HepG2 (cell line): ENCODE results near the gene MACROD2. TPM values are rescaled to one million over a fixed set of nuclear protein-coding genes. Genes with fewer than 3 reads are reported as not detected.

Source experiments
- ATAC-seq: fragments of 200-7000 bp; cut with Tn5 transposase; 3 replicates; pipeline ENCODE4 v1.9.1; 2020; ENCODE audit warnings: mild to moderate bottlenecking, moderate library complexity
- BruUV-seq: library from RNA; stranded (reverse); fragments of 400-500 nt; replicated peaks from 2 replicates; lab custom pipeline; 2021; lab: Mats Ljungman, UMichigan
- CTCF ChIA-PET: fragments of 300-600 bp; formaldehyde crosslinking; extraction: SDS; loops from one replicate; lab custom pipeline; 2021; ENCODE audit warnings: low total read pairs, inconsistent platforms, low intra/inter-chr PET ratio; lab: Yijun Ruan, JAX
- POLR2A ChIA-PET: fragments of 350-600 bp; sonication (Branson Sonifier 250); formaldehyde crosslinking; loops from one replicate; lab custom pipeline; 2020; ENCODE audit warnings: antibody characterized with exemption, inconsistent platforms; lab: Yijun Ruan, JAX
- DNase-seq: peaks from one replicate; pipeline ENCODE4 v3.0.0-alpha.2; 2015; ENCODE audit warnings: low spot score
- FAIRE-seq: peaks from 3 replicates; lab custom pipeline; 2011; peaks lifted over from hg19 to GRCh38; lab: Jason Lieb, UNC
- H2AFZ ChIP-seq: one replicate; pipeline ENCODE4 v1.6.1; 2011; ENCODE audit warnings: low read length, inconsistent platforms
- H3K27ac ChIP-seq: fragments of 300-600 bp; 3 replicates; pipeline ENCODE4 v1.8.0; 2011; ENCODE audit warnings: mixed run types, mild to moderate bottlenecking, mixed read lengths, low read length, inconsistent platforms; ENCODE audit not compliant: insufficient read depth; ENCODE audit errors: extremely low read length
- H3K27me3 ChIP-seq, 2 experiments: fragments of 200-600 bp in 1 of 2; 2 replicates in 1 of 2; 3 replicates in 1 of 2; pipeline versions ENCODE4 v1.6.0 to v1.8.0; 2011; ENCODE audit warnings: low read length in 2 of 2, mild to moderate bottlenecking in 2 of 2, moderate library complexity in 2 of 2, inconsistent platforms in 1 of 2; ENCODE audit not compliant: insufficient read depth in 2 of 2, control insufficient read depth in 1 of 2
- H3K36me3 ChIP-seq, 2 experiments: fragments of 200-600 bp in 1 of 2; replicated peaks in 1 of 2; 2 replicates in 1 of 2; 3 replicates in 1 of 2; pipeline versions ENCODE4 v1.5.1 to v1.8.0; 2011; ENCODE audit warnings: low read length in 2 of 2, inconsistent platforms in 1 of 2; ENCODE audit not compliant: insufficient read depth in 2 of 2, control insufficient read depth in 1 of 2
- H3K4me1 ChIP-seq: 2 replicates; pipeline ENCODE4 v1.5.1; 2012; ENCODE audit warnings: low read length, inconsistent platforms; ENCODE audit not compliant: insufficient read depth
- H3K4me2 ChIP-seq: 2 replicates; pipeline ENCODE4 v1.6.0; 2011; ENCODE audit warnings: low read depth, low read length, inconsistent platforms
- H3K4me3 ChIP-seq, 3 experiments: fragments of 200-600 bp in 1 of 3; sonication (generic), shearing (Covaris generic) in 1 of 3; replicated peaks in 1 of 3; 2 replicates each; pipeline ENCODE4 v1.5.1; 2011 to 2016; ENCODE audit warnings: low read length in 3 of 3, inconsistent platforms in 2 of 3, low read depth in 2 of 3, mild to moderate bottlenecking in 2 of 3, control low read depth in 1 of 3, mixed read lengths in 1 of 3; ENCODE audit not compliant: insufficient read depth in 1 of 3
- H3K79me2 ChIP-seq: one replicate; pipeline ENCODE4 v1.6.1; 2011; ENCODE audit warnings: low read length, inconsistent platforms; ENCODE audit not compliant: insufficient read depth
- H3K9ac ChIP-seq: 2 replicates; pipeline ENCODE4 v1.6.0; 2011; ENCODE audit warnings: mild to moderate bottlenecking, low read depth, low read length, inconsistent platforms; ENCODE audit not compliant: insufficient read depth
- H3K9me3 ChIP-seq: 2 replicates; pipeline ENCODE4 v1.5.1; 2012; ENCODE audit warnings: mild to moderate bottlenecking, low read length
- H4K20me1 ChIP-seq: 2 replicates; pipeline ENCODE4 v1.6.0; 2011; ENCODE audit warnings: inconsistent platforms, mild to moderate bottlenecking, low read length, moderate library complexity; ENCODE audit not compliant: insufficient read depth
- ATM ChIP-seq: fragments of 450-650 bp; IDR thresholded peaks from 2 replicates; pipeline ENCODE4 v1.7.1; 2017; ENCODE audit warnings: mild to moderate bottlenecking, borderline replicate concordance
- HDAC6 ChIP-seq: fragments of 200-600 bp; sonication (generic); IDR thresholded peaks from 2 replicates; pipeline ENCODE4 v1.7.0; 2017; ENCODE audit warnings: mild to moderate bottlenecking, antibody characterized with exemption, low read length, low read depth
- MTF2 ChIP-seq: sonication (generic); formaldehyde crosslinking; IDR thresholded peaks from 2 replicates; pipeline ENCODE4 v1.5.0; 2020; ENCODE audit warnings: missing genetic modification reagents, borderline replicate concordance
- NR2F2 ChIP-seq: IDR thresholded peaks from 2 replicates; pipeline ENCODE4 v1.6.1; 2012; ENCODE audit warnings: low read depth, inconsistent platforms, borderline replicate concordance
- RFX5 ChIP-seq: IDR thresholded peaks from 2 replicates; pipeline ENCODE4 v1.6.1; 2011; ENCODE audit warnings: low read depth, low read length, improper control_type of control experiment
- TFAP4 ChIP-seq: sonication (generic); IDR thresholded peaks from 2 replicates; pipeline ENCODE4 v1.6.1; 2016; ENCODE audit warnings: low read depth, borderline replicate concordance
- ZNF18 ChIP-seq: sonication (generic); formaldehyde crosslinking; IDR thresholded peaks from 2 replicates; pipeline ENCODE4 v1.8.0; 2022; ENCODE audit warnings: mild to moderate bottlenecking, missing genetic modification reagents; ENCODE audit not compliant: insufficient replicate concordance
- ZNF24 ChIP-seq: fragments of 450-650 bp; IDR thresholded peaks from 2 replicates; pipeline ENCODE4 v1.6.1; 2017; ENCODE audit warnings: antibody characterized with exemption, mild to moderate bottlenecking
- ZNF256 ChIP-seq: sonication (generic); formaldehyde crosslinking; conservative IDR thresholded peaks from 2 replicates; pipeline ENCODE4 v1.4.0; 2020; ENCODE audit warnings: missing genetic modification reagents
- ZNF484 ChIP-seq: sonication (generic); formaldehyde crosslinking; IDR thresholded peaks from 2 replicates; pipeline ENCODE4 v1.5.1; 2020; ENCODE audit warnings: mild to moderate bottlenecking, low read depth, missing genetic modification reagents, borderline replicate concordance
- ZNF513 ChIP-seq: sonication (generic); formaldehyde crosslinking; conservative IDR thresholded peaks from 2 replicates; pipeline ENCODE4 v1.5.0; 2020; ENCODE audit warnings: missing genetic modification reagents
- ZNF619 ChIP-seq: sonication (generic); formaldehyde crosslinking; IDR thresholded peaks from 2 replicates; pipeline ENCODE4 v1.4.0; 2020; ENCODE audit warnings: mild to moderate bottlenecking, missing genetic modification reagents
- ZNF703 ChIP-seq: sonication (generic); formaldehyde crosslinking; IDR thresholded peaks from 2 replicates; pipeline ENCODE4 v1.5.1; 2020; ENCODE audit warnings: missing genetic modification reagents, mild to moderate bottlenecking, moderate library complexity, borderline replicate concordance
- ZSCAN5A ChIP-seq: sonication (generic); formaldehyde crosslinking; IDR thresholded peaks from 2 replicates; pipeline ENCODE4 v1.8.0; 2022; ENCODE audit warnings: mild to moderate bottlenecking, missing genetic modification reagents, borderline replicate concordance
- WGBS: methylation state at CpG from one replicate; pipeline ENCODE4 v1.1.6; 2017; ENCODE audit warnings: low lambda C conversion rate; 5-methylcytosine and 5-hydroxymethylcytosine counted together
- in situ Hi-C: cut with HindIII; loops from 2 replicates; pipeline ENCODE4 v1.10.0; 2017; ENCODE audit warnings: low pct_unique_long_range_greater_than_20kb; ENCODE audit not compliant: extremely low pct_ligation_motif_present
- intact Hi-C: fragments of 100-400 bp; cut with micrococcal nuclease; formaldehyde crosslinking; loops from one replicate; pipeline ENCODE4 v1.10.0; 2022; ENCODE audit not compliant: unreplicated experiment
- polyA plus RNA-seq, 8 experiments: library from polyadenylated mRNA; depleted of rRNA in 3 of 8; stranded (reverse) in 7 of 8; unstranded in 1 of 8; fragments of >200 nt; fragmentation: Illumina TruSeq in 4 of 8; extraction: Trizol in 4 of 8; gene quantifications; 2 replicates each; pipeline versions ENCODE4 v1.2.1 to v1.2.3, GENCODE V29; 2011 to 2016; ENCODE audit warnings: low read depth in 4 of 8, missing spikeins in 1 of 8, mixed read lengths in 1 of 8; ENCODE audit not compliant: insufficient read depth in 1 of 8
- total RNA-seq, 5 experiments: library from RNA; depleted of rRNA; stranded (reverse); fragments of >200 nt; fragmentation: Illumina TruSeq; extraction: Trizol; gene quantifications; 2 replicates each; pipeline ENCODE4 v1.2.3, GENCODE V29; 2016; ENCODE audit warnings: low read depth in 1 of 5

Gene MACROD2
- total and polyA plus RNA-seq, 2 of the 13 experiments (the other 11 are each of a cell fraction or from before 2014, with no cell fraction given), result 0.13 to 0.51 TPM

GRCh38 chr20:15251171-15251570 lies 1255.9 kb downstream of the MACROD2 start:
- no peak for DNase-seq
- TF ChIP-seq ZNF484 (CRISPR knock-in tag) (no peak), MTF2 (CRISPR knock-in tag) (no peak)
- TF ChIP-seq, all 625 proteins: peak for 0
- POLR2A ChIA-PET, result no interaction called here
- Histone ChIP-seq H3K27me3 (no peaks in the 10 kb centered on the region), H3K36me3 (no peaks in the 10 kb centered on the region), H4K20me1 (no peaks in the 10 kb centered on the region), H3K4me3 (no peak overlapping the region), H3K4me2 (no peak overlapping the region), H3K4me1 (no peaks in the 10 kb centered on the region), H3K9me3 (no peaks in the 10 kb centered on the region), H3K27ac (no peak overlapping the region), H3K9ac (no peak overlapping the region), H2AFZ (no peak overlapping the region), H3K79me2 (no peaks in the 10 kb centered on the region)
- CTCF ChIA-PET, result no interaction called here
- 2% methylated on average over 2 of the region's 2 CpGs for WGBS
- ATAC-seq (no peak), FAIRE-seq (no peak)
- in situ Hi-C loops (no loop called here), intact Hi-C loops (no loop called here)
- BruUV-seq, result no TSS peak

GRCh38 chr20:15252304-15252703 lies 1257.0 kb downstream of the MACROD2 start:
- Histone ChIP-seq H3K27me3 (no peaks in the 10 kb centered on the region), H3K27ac (no peak overlapping the region), H3K9ac (no peak overlapping the region), H3K36me3 (no peaks in the 10 kb centered on the region), H3K4me2 (no peak overlapping the region), H3K9me3 (no peaks in the 10 kb centered on the region), H2AFZ (no peak overlapping the region), H4K20me1 (no peaks in the 10 kb centered on the region), H3K79me2 (no peaks in the 10 kb centered on the region), H3K4me3 (no peak overlapping the region), H3K4me1 (no peaks in the 10 kb centered on the region)
- ChIA-PET CTCF (no interaction called here), POLR2A (no interaction called here)
- TF ChIP-seq NR2F2 (no peak), HDAC6 (no peak), ATM (no peak), ZNF256 (CRISPR knock-in tag) (no peak), ZNF619 (CRISPR knock-in tag) (no peak), TFAP4 (no peak), RFX5 (no peak), ZNF24 (no peak), ZNF18 (no peak), ZNF513 (no peak), ZNF703 (no peak), ZSCAN5A (CRISPR knock-in tag) (no peak)
- FAIRE-seq (no peak), DNase-seq (no peak), ATAC-seq (no peak)
- no TSS peak for BruUV-seq
- intact Hi-C loops (no loop called here), in situ Hi-C loops (no loop called here)
- 0% methylated on average over 2 of the region's 2 CpGs for WGBS
